Pancreas (tissue), 10 donors: ENCODE measurements around the gene S100A7A. TPM values are rescaled to one million over a fixed set of nuclear protein-coding genes. Genes with fewer than 3 reads are reported as not detected.

Source experiments
- ATAC-seq, 4 donors: fragments of 200-7000 bp; cut with Tn5 transposase; one replicate each; pipeline versions ENCODE4 v1.8.0 to v1.9.1; 2020; ENCODE audit warnings: mild to moderate bottlenecking in 4 of 4, moderate library complexity in 4 of 4
- DNase-seq, 6 donors: peaks; one replicate each; pipeline ENCODE4 v3.0.0-alpha.2; 2020
- FAIRE-seq: peaks from 2 replicates; lab custom pipeline; 2012; peaks lifted over from hg19 to GRCh38; lab: Jason Lieb, UNC
- H3K27ac ChIP-seq, 4 donors: fragments of 200-600 bp; sonication (generic); 1 replicate in 3 of 4; 2 replicates in 1 of 4; pipeline versions ENCODE4 v1.5.0 to v1.8.0; 2020
- H3K27me3 ChIP-seq, 4 donors: fragments of 200-600 bp; one replicate each; pipeline ENCODE4 v1.8.0; 2021
- H3K36me3 ChIP-seq, 3 donors: fragments of 200-600 bp; sonication (generic) in 1 of 3; one replicate each; pipeline versions ENCODE4 v1.5.0 to v1.8.0; 2020 to 2021
- H3K4me1 ChIP-seq, 3 donors: fragments of 200-600 bp; one replicate each; pipeline ENCODE4 v1.8.0; 2021
- H3K4me3 ChIP-seq, 4 donors: fragments of 200-600 bp; sonication (generic) in 2 of 4; one replicate each; pipeline versions ENCODE4 v1.5.0 to v1.8.0; 2020 to 2021
- H3K9me3 ChIP-seq, 4 donors: fragments of 200-600 bp; one replicate each; pipeline ENCODE4 v1.8.0; 2021
- WGBS, 2 donors: extraction: QIAGEN DNeasy Blood & Tissue Kit; methylation state at CpG; one replicate each; pipeline ENCODE4 v1.1.7; 2013; 5-methylcytosine and 5-hydroxymethylcytosine counted together
- intact Hi-C, 3 donors: fragments of 100-400 bp; cut with DNase I; formaldehyde crosslinking; loops; one replicate each; pipeline versions ENCODE4 v1.11.1 to v1.14.2; 2022
- polyA plus RNA-seq, 2 donors: library from polyadenylated mRNA; stranded (reverse); fragments of 200-250 nt; gene quantifications; one replicate each; pipeline ENCODE4 v1.2.3, GENCODE V29; 2013
- total RNA-seq, 6 donors: library from RNA; stranded (reverse); fragmentation: NEBNext Ultra II Directional in 4 of 6; extraction: Animal tissue kit (Norgen Biotek cat#: 25700) in 4 of 6; gene quantifications; one replicate each; pipeline versions ENCODE4 v1.2.1 to v1.2.4, GENCODE V29; 2021 to 2023
- TF ChIP-seq, protein P1 (sequence below), 4 donors: fragments of 200-600 bp; sonication (generic) in 3 of 4; IDR thresholded peaks; one replicate each; pipeline versions ENCODE4 v1.5.0 to v1.8.0; 2021; ENCODE audit warnings: antibody characterized with exemption in 4 of 4
- donor health status: healthy with polysubstance abuse.
- donor health status: DM: no; HTN: no; CAD: no; lungs with moderate emphysema.
- donor health status: DM: no; HTN: no; CAD: no.
- donor health status: control.
- donor health status: control.
- donor health status: Bipolar disorder and iron deficiency.
- donor health status: DM: yes; HTN: yes; CAD: no.
- donor health status: DM: no; HTN: no; CAD: no.
- donor health status: DM: no; HTN: no; CAD: no.
- donor health status: DM: yes; HTN: yes; CAD: no.

Gene S100A7A
- total and polyA plus RNA-seq, 8 donors = not detected

GRCh38 chr1:153384958-153385580 lies 31.3 kb upstream of the S100A7A start:
- Histone ChIP-seq H3K27me3 (no peaks in the 10 kb centered on the region), H3K4me3 (no peak overlapping the region), H3K36me3 (no peaks in the 10 kb centered on the region), H3K27ac (no peak overlapping the region), H3K9me3 (no peaks in the 10 kb centered on the region), H3K4me1 (no peaks in the 10 kb centered on the region)
- DNase-seq (no peak), ATAC-seq (no peak), FAIRE-seq (no peak)
- 65% methylated on average over 4 of the region's 4 CpGs for WGBS, 2 donors
- intact Hi-C loops = no loop called here
- TF ChIP-seq, protein P1, sequence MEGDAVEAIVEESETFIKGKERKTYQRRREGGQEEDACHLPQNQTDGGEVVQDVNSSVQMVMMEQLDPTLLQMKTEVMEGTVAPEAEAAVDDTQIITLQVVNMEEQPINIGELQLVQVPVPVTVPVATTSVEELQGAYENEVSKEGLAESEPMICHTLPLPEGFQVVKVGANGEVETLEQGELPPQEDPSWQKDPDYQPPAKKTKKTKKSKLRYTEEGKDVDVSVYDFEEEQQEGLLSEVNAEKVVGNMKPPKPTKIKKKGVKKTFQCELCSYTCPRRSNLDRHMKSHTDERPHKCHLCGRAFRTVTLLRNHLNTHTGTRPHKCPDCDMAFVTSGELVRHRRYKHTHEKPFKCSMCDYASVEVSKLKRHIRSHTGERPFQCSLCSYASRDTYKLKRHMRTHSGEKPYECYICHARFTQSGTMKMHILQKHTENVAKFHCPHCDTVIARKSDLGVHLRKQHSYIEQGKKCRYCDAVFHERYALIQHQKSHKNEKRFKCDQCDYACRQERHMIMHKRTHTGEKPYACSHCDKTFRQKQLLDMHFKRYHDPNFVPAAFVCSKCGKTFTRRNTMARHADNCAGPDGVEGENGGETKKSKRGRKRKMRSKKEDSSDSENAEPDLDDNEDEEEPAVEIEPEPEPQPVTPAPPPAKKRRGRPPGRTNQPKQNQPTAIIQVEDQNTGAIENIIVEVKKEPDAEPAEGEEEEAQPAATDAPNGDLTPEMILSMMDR (IDR thresholded peaks at IDR 0.05) = no peak

DNA sequence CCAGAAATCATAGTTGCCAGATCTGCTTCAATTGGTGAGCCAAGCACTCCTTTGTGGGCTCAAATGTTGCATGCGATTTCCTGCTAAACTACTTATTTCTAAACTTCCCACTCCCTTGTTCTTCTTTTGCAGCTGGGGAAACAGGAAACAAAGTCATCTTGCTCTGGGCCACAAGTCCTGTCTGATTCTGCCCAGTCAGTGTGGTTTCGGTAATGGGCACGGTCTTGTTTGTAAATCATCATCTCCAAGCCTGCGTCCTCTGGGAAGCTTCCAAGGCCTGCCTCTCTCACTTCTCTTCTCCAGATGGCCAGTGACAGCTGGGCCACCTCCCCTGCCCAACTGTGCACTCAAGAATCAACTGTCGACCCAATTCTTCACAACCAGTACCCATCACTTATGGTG lies 29.8 kb upstream of the S100A7A start:
- WGBS, 2 donors = 65 to 79% methylated on average over 5 of the region's 5 CpGs
- no peaks in the 10 kb centered on the region for H3K4me1 ChIP-seq
- FAIRE-seq (no peak), DNase-seq (peak in 1 of 6 donors; percentile 28), ATAC-seq (peak in 2 of 4 donors; percentile 62 to 69)
- TF ChIP-seq, protein P1 (IDR thresholded peaks at IDR 0.05) = no peak
- H3K4me3 ChIP-seq = no peak overlapping the region
- H3K9me3 ChIP-seq = no peaks in the 10 kb centered on the region
- intact Hi-C loops = no loop called here
- H3K27me3 ChIP-seq = no peaks in the 10 kb centered on the region
- H3K36me3 ChIP-seq = no peaks in the 10 kb centered on the region
- H3K27ac ChIP-seq = no peak overlapping the region

GRCh38 chr1:153387001-153387400 lies 29.3 kb upstream of the S100A7A start:
- H3K27me3 ChIP-seq = no peaks in the 10 kb centered on the region
- no peaks in the 10 kb centered on the region for H3K4me1 ChIP-seq
- no peak overlapping the region for H3K27ac ChIP-seq
- ATAC-seq (no peak), FAIRE-seq (no peak), DNase-seq (no peak)
- no peaks in the 10 kb centered on the region for H3K36me3 ChIP-seq
- intact Hi-C loops = no loop called here
- TF ChIP-seq, protein P1 (IDR thresholded peaks at IDR 0.05) = no peak
- 65 to 70% methylated on average over 4 of the region's 4 CpGs for whole genome bisulfite sequencing, 2 donors
- no peaks in the 10 kb centered on the region for H3K9me3 ChIP-seq
- no peak overlapping the region for H3K4me3 ChIP-seq

DNA sequence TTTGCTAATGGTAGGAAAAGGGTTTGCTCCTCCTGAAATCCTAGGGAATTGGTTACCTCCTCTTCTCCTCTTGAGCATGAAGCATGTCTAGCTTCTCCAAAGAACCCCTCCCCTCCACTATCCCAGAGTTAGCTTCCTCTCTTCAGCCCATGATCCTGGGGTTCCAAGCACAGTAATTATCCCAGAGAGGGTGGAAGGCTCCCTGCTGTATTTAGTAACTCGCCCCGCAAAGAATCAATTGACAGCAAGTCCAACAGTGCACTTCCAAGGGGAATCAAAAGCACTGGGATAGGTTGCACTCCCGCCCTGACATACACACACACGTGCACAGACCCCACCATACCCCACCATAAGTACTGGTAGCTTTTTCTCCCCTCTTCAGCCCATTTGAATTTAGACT lies 28.5 kb upstream of the S100A7A start:
- Histone ChIP-seq H3K4me1 (no peaks in the 10 kb centered on the region), H3K36me3 (no peaks in the 10 kb centered on the region), H3K27ac (no peak overlapping the region), H3K9me3 (no peaks in the 10 kb centered on the region), H3K27me3 (no peaks in the 10 kb centered on the region), H3K4me3 (no peak overlapping the region)
- FAIRE-seq (no peak), ATAC-seq (no peak), DNase-seq (no peak)
- 56 to 65% methylated on average over 4 of the region's 4 CpGs for WGBS, 2 donors
- intact Hi-C loops = no loop called here
- TF ChIP-seq, protein P1 (IDR thresholded peaks at IDR 0.05) = no peak

- Histone ChIP-seq H3K4me1 (no peaks in the 10 kb centered on the region), H3K27ac (no peak overlapping the region), H3K4me3 (no peak overlapping the region), H3K27me3 (no peaks in the 10 kb centered on the region), H3K9me3 (no peaks in the 10 kb centered on the region), H3K36me3 (no peaks in the 10 kb centered on the region)
- no peak for DNase-seq
- no peak for ATAC-seq
- no peak for FAIRE-seq
- TF ChIP-seq, protein P1 (IDR thresholded peaks at IDR 0.05) = no peak
- WGBS, 2 donors = 67 to 69% methylated on average over 1 of the region's 1 CpG
- intact Hi-C loops = no loop called here
These were observed 26.9 kb upstream of the S100A7A start for GRCh38 chr1:153389401-153389800.
